Upper lobe of left lung (tissue), 6 donors: ENCODE measurements around the gene TMEM240. TPM values are rescaled to one million over a fixed set of nuclear protein-coding genes. Genes with fewer than 3 reads are reported as not detected.

Experiments used
- ATAC-seq, 2 donors: fragments of 200-7000 bp; cut with Tn5 transposase; one replicate each; pipeline ENCODE4 v1.9.1; 2022; ENCODE audit warnings: mild to moderate bottlenecking in 2 of 2, moderate library complexity in 2 of 2; ENCODE audit not compliant: low FRiP score in 2 of 2
- DNase-seq, 2 donors: peaks; one replicate each; pipeline ENCODE4 v3.0.0-alpha.2; 2019 to 2020
- H3K27ac ChIP-seq, 4 donors: fragments of 200-600 bp; sonication (generic); one replicate each; pipeline ENCODE4 v1.5.1; 2016 to 2019
- H3K27me3 ChIP-seq, 4 donors: fragments of 200-600 bp; sonication (generic); one replicate each; pipeline ENCODE4 v1.5.1; 2017 to 2019
- H3K36me3 ChIP-seq, 4 donors: fragments of 200-600 bp; sonication (generic); one replicate each; pipeline ENCODE4 v1.5.1; 2016 to 2019
- H3K4me1 ChIP-seq, 4 donors: fragments of 200-600 bp; sonication (generic); one replicate each; pipeline ENCODE4 v1.5.1; 2018 to 2019
- H3K4me3 ChIP-seq, 4 donors: fragments of 200-600 bp; sonication (generic); one replicate each; pipeline ENCODE4 v1.5.1; 2017 to 2019; ENCODE audit warnings: mild to moderate bottlenecking in 2 of 4, moderate library complexity in 1 of 4
- H3K9me3 ChIP-seq, 4 donors: fragments of 200-600 bp; sonication (generic); one replicate each; pipeline ENCODE4 v1.5.1; 2018 to 2019
- CTCF ChIP-seq, 6 experiments: fragments of 450-650 bp in 4 of 6; fragments of 200-600 bp in 2 of 6; sonication (generic) in 2 of 6; IDR thresholded peaks; one replicate each; pipeline ENCODE4 v1.5.1; 2016 to 2019; ENCODE audit warnings: antibody characterized with exemption in 6 of 6
- EP300 ChIP-seq, 4 donors: sonication (generic); formaldehyde crosslinking; IDR thresholded peaks; one replicate each; pipeline ENCODE4 v1.5.1; 2017; ENCODE audit warnings: antibody characterized with exemption in 4 of 4, control low read depth in 2 of 4
- POLR2A ChIP-seq, 4 donors: fragments of 450-650 bp; IDR thresholded peaks; one replicate each; pipeline ENCODE4 v1.5.1; 2016 to 2017; ENCODE audit warnings: antibody characterized with exemption in 4 of 4, mild to moderate bottlenecking in 2 of 4
- POLR2AphosphoS5 ChIP-seq, 2 donors: sonication (generic); formaldehyde crosslinking; IDR thresholded peaks; one replicate each; pipeline ENCODE4 v1.5.1; 2017; ENCODE audit warnings: antibody characterized with exemption in 2 of 2
- WGBS, 2 donors: methylation state at CpG; one replicate each; pipeline ENCODE4 v1.1.5; 2017 to 2018; 5-methylcytosine and 5-hydroxymethylcytosine counted together
- total RNA-seq, 6 donors: library from RNA; depleted of rRNA in 4 of 6; stranded (reverse); fragments of >200 nt in 4 of 6; gene quantifications; one replicate each; pipeline versions ENCODE4 v1.1.0 to v1.2.1, GENCODE V29; 2016 to 2021
- donor health status: DM: no; HTN: no; CAD: no; lungs with moderate emphysema.
- donor health status: DM: no; HTN: yes; CAD: no; lungs with severe emphysema.

The TMEM240 gene
- total RNA-seq = 1 to 10 TPM in 5 of 6 donors, not detected in 1; 1.8 to 3.6 (median 3.1) TPM

DNA sequence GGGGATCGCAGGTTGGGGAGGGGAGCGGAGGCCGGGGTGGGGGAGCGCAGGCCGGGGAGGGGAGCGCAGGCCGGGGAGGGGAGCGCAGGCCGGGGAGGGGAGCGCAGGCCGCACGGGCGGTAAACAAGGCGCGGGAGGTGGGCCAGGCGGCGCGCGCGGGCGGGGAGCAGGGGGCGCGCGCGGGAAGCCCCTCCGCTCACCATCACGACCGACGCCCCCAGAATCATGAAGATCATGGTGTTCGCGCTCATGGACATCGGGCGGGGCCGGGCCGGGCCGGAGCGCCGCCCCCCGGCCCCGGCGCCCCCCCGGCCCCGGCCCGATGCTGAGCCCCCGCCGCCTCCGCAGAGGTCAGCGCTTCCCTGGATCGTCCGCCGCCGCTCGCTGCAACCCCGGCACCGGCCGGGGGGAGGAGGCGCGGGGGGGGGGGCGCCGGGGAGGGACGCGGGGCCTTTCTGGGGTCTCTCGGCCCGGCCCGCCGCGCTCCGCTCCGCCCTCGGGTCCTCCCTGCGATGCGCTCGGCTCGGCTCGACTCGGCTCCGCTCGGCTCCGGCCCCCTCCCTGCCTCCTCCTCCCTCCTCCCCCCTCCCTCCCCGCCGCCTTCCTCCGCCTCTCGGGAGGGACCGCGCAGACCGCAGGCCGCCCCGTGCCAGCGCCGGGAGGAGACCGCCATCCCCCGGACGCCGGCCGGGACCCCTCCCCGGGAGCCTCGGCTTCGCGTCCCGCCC, at the start of gene TMEM240:
Gene TMEM240 (minus strand): TSS at position 535 of the 728 bp plus-strand sequence. CDS start 278 bp downstream, at position 257.
- WGBS, 2 donors = 0 to 5% methylated on average over 1 to 11 of the region's 100 CpGs
- Histone ChIP-seq H3K27ac (peak within 1 kb of the TSS; percentile 57 to 83 (median 61)), H3K36me3 (peaks cover 0 to 38% (median 21%) of the 10 kb centered on the region in 4 donors), H3K4me3 (peak within 1 kb of the TSS; percentile 45 to 78 (median 68)), H3K27me3 (no peaks in the 10 kb centered on the region), H3K9me3 (no peaks in the 10 kb centered on the region), H3K4me1 (peaks cover 17 to 29% (median 18%) of the 10 kb centered on the region in 4 donors)
- ATAC-seq (peak in 1 of 2 donors; percentile 89), DNase-seq (peak; percentile 66 to 93)
- TF ChIP-seq POLR2A (IDR thresholded peaks at IDR 0.05) (no peak), EP300 (IDR thresholded peaks at IDR 0.05) (no peak), POLR2AphosphoS5 (IDR thresholded peaks at IDR 0.05) (no peak), CTCF (IDR thresholded peaks at IDR 0.05) (no peak)

DNA sequence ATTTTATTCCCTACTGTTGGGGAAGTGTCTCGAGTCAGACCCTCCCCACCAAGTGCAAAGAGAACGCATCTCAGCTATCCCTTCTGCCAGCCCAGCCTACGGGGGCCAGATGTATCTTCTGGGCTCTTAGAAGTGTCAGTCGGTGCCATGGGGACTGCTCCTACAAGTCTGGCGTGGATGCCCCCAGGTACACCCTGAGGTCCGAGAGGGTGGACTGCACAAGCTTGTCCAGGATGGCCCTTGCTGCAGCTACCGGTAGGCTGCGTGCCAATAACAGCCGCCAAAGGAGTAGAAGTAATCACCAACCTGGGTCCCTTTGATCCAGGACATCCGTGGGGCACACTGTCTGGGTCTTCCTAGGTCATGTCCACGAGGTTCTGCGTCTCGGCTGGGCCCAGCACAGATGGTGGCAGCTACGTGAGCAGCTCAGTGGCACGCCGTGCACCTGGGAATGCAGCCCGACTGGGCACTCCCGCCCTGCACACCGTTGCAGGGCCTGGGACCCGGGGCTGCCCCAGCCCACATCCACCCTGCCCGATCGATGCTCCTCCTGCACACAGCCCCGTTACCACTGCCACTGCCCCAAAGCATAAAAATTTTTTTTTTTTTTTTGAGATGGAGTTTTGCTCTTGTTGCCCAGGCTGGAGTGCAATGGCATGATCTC, 43.1 kb upstream of the TMEM240 start:
- H3K27ac ChIP-seq = no peak overlapping the region
- 83 to 89% methylated on average over 11 to 12 of the region's 23 CpGs for WGBS, 2 donors
- TF ChIP-seq EP300 (IDR thresholded peaks at IDR 0.05) (no peak), POLR2AphosphoS5 (IDR thresholded peaks at IDR 0.05) (no peak), POLR2A (IDR thresholded peaks at IDR 0.05) (no peak), CTCF (IDR thresholded peaks at IDR 0.05) (no peak)
- H3K36me3 ChIP-seq = no peaks in the 10 kb centered on the region
- no peak for DNase-seq
- no peak overlapping the region for H3K4me3 ChIP-seq
- H3K9me3 ChIP-seq = no peaks in the 10 kb centered on the region
- no peaks in the 10 kb centered on the region for H3K27me3 ChIP-seq
- ATAC-seq = peak in 1 of 2 donors; percentile 26
- peaks cover 0 to 5% (median 0%) of the 10 kb centered on the region in 4 donors for H3K4me1 ChIP-seq

DNA sequence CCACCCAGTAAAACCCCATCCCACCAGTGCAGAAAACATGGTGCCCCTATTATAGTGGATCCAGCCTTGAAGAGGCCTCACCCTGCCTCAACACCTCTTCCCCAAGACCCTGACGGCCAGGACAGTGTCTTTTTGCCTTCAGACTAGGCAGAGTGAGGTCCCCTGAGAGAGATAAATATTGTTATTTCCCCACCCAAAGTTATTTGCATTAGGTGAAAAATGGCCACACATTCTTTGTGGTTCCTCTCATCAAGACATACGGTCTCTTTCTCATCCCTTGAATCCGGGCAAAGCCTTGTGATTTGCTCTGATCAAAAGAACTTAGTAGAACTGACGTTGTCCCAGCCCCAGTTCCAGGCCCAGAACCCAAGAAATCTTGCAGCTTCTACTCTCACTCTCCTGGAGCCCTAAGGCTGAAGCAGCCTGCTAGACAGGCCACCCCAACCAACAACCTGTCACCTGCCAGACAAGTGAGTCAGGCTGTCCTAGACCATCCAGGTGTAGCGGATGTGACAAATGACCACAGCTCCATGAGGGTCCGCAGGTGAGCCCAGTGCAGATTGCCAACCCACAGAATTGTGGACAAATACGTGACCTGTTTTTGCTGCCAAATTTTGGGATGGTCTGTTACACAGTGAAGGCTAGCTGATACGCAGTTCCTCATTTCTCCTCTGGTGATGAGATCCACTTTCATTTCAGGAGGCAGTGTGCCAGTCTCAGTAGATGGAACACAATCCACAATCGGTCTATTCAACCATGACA, 42.3 kb upstream of the TMEM240 start:
- no peak overlapping the region for H3K4me3 ChIP-seq
- no peak for ATAC-seq
- 78 to 79% methylated on average over 8 to 9 of the region's 9 CpGs for WGBS, 2 donors

More for the DNA sequence above, 42.3 kb upstream of the TMEM240 start:
- Histone ChIP-seq H3K36me3 (no peaks in the 10 kb centered on the region), H3K27ac (no peak overlapping the region), H3K4me1 (peaks cover 0 to 5% (median 0%) of the 10 kb centered on the region in 4 donors), H3K9me3 (no peaks in the 10 kb centered on the region), H3K27me3 (no peaks in the 10 kb centered on the region)
- DNase-seq = no peak
- TF ChIP-seq CTCF (IDR thresholded peaks at IDR 0.05) (no peak), POLR2A (IDR thresholded peaks at IDR 0.05) (no peak), POLR2AphosphoS5 (IDR thresholded peaks at IDR 0.05) (no peak), EP300 (IDR thresholded peaks at IDR 0.05) (no peak)
